Stimulated activated CD4-positive, alpha-beta T cell treated with anti-CD3 and anti-CD28 coated beads, Interleukin-12 subunit alpha, Interleukin-12 subunit beta, amount 100 ng/mL, for 24 hours (primary cell): ENCODE data around the gene BEAN1.
"Not testable (repeated sequence)": the region's sequence is repeated elsewhere in the genome, so short reads cannot be mapped to it uniquely, and the experiment has no call there.

Experiments used
- DNase-seq, 2 experiments: peaks; one replicate each; pipeline ENCODE4 v3.0.0-alpha.2; 2020; ENCODE audit warnings: low read depth in 2 of 2

BEAN1 gene

DNA sequence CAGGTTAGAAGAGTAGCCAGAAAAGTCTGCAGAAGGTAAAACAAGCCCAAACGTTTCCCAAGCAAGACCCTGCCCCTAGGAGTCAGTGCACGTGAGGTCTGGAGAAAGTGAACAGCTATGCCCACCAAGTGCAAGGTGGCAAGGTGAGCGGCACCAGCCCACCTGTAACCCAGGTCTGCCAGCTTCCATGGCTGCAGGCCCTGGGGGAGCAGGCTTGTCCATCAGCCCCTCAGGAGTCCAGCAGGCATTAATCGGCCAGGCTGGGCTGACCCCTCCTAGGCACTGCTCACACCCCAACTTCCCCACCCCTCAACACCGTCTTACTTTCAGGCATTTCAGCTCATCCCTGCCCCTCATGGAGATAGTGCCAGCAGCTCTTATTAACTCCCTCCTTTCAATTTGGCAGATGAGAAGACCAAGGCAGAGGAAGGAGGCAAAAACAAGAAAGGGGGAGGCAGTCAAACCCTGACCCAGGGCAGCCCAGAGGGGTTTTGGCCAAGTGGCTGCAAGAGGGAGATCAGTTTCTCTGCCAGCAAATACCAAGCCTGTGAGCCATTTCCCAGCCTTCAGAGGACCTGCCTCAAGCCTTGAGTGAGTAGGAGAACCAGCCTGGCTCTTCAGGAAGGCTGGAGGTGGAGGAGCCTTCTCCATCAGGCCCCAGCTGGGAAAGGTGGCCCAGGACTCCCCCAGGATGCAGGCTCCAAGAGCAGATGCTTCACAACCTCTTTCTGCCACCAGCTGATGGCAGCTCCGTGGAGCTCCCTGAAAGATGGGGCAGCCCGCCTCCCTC, 14.7 kb downstream of the BEAN1 start:
- DNase-seq = no peak

DNA sequence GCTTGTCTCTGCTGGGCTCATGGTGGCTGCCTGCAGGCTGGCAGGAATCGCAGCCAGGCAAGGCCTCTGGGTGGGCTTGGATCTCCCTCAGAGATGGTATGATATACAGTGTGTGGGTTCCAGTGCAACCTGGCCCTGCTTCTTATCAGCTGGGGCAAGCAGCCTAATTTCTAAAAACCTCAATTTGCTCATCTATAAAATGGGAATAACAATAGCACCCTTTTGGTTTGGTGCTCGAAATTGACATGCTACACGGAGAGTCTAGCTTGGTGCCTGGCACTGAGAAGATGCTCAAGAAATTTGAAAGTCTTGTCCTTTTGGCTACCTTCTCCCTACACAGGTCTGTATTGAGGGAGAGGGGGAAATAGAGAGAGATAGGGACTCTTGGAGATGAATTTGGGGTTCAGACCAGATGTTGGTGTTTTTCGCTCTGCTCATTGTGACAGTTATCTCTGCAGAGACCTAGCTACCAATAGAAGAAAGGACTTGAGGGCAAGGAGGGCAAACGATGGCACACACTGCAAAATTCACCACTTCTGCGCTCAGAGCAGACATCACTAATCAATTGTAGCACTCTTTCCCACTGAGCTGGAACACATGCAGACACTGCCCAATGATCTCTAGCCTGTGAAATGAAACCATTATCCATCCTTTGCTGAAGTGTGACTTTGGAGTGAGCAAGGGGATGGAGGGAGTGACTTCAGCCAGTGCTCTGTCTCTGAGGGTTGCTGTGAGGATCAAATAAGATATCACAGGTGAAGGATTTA, 15.6 kb downstream of the BEAN1 start:
- DNase-seq = no peak

DNA sequence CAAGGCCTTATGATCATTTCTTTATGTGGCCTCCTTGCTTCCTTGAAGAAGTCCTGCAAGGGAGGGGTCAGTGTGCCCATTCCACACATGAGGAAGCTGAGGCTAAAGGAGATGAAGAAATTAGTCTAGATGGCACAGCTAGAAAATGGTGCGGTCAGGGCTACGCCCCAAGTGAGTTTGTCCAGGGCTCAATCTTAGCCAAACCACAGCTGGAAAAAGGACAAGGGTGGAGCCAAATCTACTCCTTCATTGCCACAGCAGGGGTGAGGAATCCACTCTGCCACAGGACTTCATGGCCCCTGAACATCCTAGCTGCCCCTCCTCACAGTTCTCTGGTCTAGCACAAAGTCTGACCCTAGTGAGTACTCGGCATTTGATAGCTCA, 16.2 kb downstream of the BEAN1 start:
- DNase-seq = no peak

DNA sequence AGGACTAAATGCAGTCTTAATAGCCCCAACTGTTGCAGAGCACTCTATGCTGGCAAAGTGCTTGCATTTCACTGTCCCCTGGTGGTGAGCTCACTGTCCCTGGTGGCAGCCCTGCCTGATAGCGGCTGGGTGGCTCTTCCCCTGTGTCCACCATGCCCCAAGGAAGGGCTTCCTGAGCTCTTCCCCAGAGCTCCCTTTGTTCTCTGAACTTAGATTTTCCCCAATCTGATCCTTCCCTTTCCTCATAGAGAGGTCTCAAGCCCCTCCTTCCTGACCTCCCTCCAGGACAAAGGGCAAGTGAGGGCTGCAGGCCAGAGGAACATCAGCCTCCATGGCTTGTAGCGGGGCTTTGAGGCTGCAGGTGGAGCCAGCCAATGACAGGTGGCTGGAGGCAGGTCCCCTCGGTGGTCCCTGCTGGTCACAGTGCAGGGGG, 17.0 kb downstream of the BEAN1 start:
- DNase-seq = no peak

DNA sequence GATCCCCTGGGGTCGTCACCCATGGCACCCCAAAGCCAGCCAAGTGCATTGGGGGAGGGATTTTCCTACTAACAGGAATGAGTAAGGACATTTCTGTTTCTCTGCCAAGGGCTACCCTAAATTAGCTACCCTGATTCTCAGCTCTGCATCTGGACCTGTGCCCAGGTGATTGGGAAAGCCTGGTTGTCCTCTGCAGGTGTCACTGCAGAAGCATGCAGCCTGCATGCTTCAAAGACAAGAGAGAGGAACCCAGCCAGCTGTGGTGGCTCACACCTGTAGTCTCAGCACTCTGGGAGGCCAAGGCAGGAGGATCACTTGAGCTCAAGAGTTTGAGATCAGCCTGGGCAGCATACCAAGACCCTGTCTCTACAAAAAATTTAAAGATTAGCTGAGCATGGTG, 19.6 kb downstream of the BEAN1 start:
- DNase-seq = no peak

DNA sequence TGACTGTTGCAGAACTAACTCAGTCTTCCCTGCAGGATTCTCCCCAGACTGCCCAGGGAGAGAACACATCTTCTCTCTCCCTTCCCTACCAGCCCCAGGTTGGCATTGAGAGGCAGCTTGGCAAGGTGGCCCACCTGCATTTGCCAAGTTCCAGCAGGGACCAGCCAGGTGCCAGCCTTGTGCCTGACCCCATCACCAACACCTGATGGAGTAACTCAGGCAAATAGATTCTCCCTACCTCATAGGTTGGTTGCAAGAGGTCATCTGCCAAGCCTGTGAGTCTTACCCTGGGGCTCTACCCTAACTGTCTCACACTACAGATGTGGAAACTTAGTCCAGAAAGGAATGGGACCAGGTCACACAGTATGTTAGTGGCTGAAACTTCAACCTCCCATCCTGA, 20.4 kb downstream of the BEAN1 start:
- DNase-seq = no peak

DNA sequence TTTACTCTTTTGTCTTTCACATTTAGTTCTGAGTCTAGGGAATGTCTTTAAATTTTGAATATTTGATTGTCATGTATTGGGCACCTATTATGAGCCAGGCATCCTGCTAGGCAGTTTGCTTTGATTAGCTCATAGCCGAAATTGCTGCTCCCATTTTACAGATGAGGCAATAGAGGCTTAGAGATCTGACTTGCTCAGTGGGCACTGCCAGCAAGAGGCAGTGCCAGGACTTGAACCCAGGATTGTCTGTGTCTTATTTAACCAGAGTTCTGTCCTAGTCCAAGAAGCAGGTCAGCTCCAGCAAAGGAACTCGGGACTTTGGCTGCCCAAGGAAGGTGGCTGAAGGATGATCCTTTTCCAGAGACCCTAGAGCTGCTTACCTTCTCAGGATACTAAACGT, 24.5 kb downstream of the BEAN1 start:
- no peak for DNase-seq

DNA sequence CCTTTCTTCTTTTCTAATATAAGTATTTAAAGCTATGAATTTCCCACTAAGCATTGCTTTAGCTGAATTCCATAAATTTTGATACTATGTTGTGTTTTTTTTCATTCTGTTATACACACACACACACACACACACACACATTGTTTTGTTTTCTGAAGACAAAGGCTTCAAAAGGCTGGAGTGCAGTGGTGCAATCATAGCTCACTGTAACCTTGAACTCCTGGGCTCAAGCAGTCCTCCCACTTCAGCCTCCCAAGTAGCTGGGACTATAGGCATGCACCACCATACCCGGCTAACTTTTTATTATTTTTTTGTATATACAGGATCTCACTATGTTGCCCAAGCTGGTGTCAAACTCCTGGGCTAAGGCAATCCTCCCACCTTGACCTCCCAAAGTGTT, 26.1 kb downstream of the BEAN1 start:
- not testable (repeated sequence) for DNase-seq

DNA sequence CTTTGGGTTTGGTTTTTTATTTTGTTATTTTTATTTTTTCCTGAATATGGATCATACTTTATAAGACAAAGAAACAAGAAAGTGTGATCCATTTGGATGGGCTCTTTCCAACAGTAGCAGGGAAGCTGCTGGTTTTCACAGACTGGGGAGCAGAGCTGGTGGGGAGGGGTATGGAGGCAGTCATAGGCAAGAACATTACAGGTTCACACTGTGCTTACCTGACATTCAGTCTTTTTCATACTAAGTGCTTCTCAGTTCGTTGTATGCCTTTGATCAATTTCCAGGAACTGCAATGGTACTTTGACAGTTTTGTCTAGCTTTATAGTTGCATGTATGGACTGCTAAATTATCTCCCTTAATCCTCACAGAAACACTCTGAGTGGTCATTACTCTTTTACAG, 27.7 kb downstream of the BEAN1 start:
- no peak for DNase-seq

DNA sequence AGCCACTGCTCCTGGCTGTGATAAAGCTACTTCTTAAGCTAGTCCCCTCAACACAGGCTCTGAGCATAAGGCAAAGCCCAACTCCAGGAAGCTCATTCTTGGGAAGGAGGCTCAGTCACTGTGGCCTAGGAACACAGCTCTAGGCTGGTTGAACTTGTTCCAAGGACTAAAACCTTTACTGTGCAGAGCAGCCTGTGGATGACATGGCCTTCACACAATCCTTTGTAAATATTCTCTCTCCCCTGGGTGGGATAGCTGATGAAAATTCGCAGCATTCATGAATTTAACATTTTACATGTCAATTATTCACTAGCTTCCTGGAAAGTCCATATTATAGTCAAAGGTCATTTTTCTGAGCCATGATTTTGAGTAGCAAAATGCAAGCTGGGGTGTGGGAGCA, 28.9 kb downstream of the BEAN1 start:
- DNase-seq = no peak

DNA sequence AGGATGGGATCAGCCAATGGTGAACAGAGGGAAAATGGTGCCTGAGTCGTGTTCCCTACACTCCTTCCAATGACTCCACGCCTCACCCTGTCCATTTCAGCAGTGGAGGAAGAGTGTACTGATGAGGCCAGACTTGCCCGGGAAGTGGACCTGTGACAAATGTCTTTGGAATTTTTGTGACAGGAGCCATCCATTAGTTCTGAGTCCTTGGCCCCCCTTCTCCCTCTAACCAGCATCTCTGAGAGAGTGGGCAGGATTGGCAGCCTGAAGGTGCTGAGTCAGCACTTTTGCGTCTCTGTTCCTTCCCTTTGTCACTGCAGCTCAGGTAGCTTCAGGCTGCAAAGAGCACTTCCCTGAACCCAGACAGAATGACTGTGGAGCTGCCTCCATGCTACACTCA, 30.8 kb downstream of the BEAN1 start:
- DNase-seq = no peak

DNA sequence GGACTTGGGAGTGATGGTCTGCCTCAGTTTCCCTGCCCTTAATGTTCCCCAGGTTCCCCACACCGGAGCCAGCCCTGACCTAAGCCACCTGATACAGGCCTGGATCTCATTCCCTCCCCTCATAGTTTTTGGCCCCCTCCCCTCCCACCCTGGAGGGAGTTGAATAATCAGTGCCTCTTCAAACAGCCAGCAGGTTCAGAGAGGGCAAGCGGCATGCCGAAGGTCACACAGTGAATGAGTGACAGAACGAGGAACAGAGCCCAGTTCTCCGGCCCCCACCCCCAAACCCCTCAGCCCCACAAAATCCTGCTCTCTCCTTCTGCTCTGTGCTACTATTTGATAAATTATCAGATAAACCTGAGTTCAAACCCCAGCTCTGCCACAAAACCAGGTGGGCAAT, 31.2 kb downstream of the BEAN1 start:
- DNase-seq = no peak

DNA sequence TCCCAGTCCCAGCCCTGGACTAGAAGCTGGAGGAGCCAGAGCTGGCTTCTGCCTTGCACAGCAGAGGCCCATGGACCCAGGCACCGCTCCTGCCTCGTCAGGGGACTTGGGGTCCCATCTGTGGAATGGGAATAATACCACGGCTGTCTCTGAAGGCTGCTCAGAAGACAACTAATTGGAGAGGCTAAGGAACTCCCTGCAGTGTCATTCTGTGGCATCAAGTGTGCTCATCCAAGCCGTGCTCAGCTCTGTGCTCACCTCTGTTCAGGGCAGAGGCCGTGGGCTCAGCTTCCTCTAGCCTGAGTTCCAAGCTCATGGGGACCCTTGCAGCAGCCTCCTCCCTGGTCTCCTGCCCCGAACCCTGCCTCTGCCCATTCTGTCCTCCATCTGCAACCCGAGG, 31.8 kb downstream of the BEAN1 start:
- DNase-seq = no peak

DNA sequence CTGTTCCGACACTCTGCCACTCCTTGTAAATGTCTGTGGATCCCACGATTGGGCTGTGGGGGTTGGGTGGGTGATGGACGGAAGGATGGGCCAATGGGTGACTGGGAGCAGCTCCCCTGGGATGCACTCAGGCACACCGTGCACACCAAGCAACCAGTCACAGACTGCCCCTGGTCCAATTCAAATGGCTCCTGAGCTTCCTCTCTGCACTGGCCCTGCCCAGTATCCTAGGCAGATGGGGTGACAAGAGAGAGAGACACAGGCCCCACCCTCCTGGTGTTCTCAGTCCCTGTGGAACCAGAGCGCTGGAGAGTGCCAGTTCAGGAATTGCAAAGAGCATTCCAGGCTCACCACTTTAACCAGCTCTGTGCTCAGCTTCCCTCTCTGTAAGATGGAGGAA, 32.8 kb downstream of the BEAN1 start:
- no peak for DNase-seq

DNA sequence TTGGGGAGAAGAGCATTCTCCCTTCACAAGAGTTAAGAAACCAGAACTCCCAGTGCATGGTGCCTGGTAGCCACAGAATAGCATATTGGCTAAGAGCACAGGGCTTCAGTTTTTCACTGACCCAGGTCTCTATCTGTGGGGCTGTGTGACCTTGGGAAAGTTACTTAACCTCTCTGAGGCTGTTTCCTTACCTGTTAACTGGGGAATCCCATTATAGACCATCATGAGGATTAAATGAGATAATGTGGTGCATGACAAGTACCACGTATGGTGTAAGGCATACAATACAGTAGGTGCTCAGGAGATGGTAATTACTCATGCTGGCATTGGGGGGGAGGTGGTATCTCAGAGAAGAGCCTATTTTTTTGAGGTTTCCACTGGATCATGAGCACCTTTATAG, 33.6 kb downstream of the BEAN1 start:
- DNase-seq = no peak

DNA sequence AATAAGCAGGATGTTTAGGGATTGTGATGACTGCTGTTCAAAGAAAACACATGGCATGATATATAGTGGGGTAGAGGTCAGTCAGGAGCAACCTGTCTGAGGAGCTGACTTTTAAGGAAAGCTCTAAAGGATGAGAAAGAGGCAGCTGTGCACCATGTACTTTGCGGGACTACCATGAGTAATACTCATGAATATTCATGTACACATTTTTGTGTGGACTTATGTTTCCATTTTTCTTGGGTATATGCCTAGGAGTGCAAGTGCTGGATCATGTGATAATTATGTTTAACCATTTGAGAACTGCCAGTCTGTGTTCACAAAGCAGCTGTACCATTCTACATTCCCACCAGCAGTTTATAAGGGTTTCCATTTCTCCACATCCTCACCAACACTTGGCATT, 35.8 kb downstream of the BEAN1 start:
- DNase-seq = no peak

DNA sequence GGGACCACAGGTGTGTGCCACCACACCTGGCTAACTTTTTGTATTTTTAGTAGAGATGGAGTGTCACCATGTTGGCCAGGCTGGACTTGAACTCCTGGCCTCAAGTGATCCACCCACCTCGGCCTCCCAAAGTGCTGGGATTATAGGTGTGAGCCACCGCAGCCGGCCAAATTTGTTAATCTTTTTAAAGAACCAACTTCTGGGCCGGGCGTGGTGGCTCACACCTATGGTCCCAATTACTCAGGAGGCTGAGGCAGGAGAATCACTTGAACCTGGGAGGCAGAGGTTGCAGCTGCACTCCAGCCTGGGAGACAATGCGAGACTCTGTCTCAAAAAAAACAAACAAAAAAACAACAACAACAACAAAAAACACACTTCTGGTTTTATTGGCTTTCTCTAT, 38.9 kb downstream of the BEAN1 start:
- not testable (repeated sequence) for DNase-seq

DNA sequence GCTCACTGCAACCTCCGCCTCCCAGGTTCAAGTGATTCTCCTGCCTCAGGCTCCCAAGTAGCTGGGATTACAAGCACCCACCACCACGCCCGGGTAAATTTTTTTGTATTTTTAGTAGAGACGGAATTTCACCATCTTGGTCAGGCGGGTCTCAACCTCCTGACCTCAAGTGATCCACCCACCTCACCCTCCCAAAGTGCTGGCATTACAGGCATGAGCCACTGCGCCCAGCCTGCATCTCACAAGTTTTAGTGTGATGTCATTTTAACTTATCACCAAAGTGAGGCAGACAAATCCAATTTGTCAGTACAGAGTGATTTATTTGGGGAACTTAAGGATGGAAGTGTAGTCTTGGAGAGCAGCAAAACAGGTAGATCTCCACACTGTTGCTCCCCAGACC, 39.5 kb downstream of the BEAN1 start:
- not testable (repeated sequence) for DNase-seq

DNA sequence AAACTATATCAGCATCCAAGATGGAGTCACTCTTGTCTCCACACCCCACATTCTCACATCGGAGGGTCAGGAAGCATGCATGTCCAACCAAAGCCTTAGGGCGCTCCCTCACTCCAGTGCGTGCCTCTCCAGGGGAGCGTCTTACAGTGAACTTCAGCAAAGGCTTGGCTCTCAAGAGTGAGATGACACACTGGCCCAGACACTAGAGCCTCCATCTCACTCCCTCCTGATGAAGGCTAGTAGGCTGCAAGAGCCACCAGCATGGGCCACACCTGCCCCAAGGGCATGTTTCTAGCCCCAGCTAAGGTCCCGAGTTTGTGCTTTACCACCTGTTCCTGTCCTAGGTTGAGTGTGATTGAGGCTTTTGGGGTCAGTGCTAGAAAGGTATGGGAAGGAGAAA, 40.5 kb downstream of the BEAN1 start:
- DNase-seq = no peak

DNA sequence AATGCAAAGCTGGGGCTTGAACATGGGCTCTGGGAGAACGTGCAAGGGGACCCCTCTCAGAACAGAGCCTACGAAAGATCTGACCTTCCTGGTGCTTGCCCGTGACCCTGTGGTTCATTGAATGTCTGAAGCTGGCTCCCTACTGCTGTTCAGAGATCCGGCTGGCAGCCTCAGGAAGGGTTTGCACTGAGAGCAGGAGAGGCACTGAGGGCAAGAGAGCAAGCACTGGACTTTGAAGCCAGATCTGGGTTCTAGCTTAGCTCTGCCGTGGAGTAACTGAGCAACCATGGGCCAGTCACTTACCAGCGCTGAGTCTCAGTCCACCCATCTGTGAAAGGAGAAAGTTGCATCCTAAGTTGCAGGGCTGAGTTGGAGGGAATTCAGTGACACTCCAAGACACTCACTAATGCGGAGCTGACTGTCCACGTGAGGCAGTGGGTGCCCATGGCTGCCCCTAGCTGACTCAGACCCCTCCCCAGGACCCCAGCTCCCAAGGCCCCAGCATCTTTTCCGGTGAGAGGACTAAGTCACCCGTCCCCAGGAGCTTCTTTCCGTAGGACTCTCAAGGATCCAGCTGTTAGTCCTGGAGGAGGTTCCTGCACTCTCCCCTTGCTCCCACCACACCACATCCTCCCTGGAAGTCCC, 41.3 kb downstream of the BEAN1 start:
- DNase-seq = no peak

DNA sequence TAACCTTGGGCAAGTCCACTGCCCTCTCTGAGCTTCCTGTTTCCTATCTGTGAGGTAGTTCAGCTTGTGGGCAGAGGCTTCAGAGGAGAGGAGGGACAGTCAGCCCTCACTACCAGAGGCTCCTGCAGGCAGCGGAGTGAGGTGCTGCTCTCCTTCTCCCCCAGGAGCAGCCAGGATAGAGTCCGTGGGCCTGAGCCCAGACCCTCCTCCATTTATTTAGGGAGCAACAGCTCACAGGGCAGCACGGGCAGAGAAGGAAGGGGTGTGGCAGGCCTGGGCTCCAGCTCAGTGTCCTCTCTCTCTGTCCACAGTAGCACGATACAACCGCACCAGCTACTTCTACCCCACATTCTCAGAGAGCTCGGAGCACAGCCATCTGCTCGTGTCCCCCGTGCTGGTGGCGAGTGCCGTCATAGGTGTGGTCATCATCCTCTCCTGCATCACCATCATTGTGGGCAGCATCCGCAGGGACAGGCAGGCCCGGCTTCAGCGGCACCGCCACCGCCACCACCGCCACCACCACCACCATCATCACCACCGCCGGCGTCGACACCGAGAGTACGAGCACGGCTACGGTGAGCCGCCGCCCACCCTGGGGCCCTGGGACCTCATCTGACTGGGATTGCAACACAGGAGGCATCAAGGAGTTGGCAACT, 42.3 kb downstream of the BEAN1 start:
- no peak for DNase-seq

DNA sequence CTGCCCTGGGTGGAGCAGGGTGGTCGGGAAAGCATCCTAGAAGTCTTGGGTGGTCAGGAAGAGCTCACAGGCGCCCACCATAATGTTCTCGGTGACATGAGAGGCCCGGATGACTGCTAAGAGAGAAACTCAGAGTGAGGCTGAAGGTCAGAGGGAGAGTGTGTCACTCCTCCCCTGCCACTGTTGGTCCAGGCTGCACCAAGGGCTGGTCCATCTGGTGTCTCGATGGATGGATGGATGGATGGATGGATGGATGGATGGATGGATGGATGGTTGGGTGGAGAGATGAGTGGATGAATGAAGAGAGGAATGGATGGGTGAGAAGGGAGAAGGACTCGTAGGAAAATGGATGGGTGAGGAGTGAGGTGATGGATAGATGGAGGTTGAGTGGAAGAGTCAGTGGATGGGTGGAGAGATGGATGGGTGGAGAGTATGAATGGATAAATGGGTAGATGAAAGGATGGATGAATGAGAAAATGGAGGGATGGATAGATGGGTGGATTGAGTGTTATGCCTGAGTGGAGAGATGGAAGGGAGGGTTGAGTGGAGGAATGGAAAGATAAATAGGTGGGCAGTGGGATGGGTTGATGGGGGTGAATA, 43.0 kb downstream of the BEAN1 start:
- DNase-seq = no peak
